ENCODE results near the gene ARMC2. TPM values are rescaled to one million over a fixed set of nuclear protein-coding genes. Genes with fewer than 3 reads are reported as not detected.

The ARMC2 gene
- total RNA-seq, 1 donor from 2014 or later: 10.1 TPM

DNA sequence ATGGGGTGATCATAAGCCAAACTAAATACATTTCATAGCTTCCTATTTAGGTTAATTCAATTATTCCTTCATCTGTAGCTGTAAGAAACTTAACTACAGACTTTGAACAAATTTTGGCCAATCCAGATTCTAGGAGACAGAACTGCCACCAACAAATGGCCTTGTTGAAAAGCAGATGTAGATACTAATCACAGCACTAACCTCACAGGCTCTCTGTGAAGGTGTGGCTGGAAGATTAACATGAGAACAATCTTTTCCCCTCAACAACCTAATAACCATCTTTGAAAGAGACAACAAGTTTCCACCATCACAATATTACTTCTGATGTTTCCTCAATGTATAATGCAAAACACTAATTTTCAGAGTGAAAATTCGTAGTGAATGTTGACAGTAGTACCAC is 158.6 kb downstream of the ARMC2 start:
- no peak for DNase-seq (ENCODE audit: low read depth, low spot score)
- TF ChIP-seq, protein P1, sequence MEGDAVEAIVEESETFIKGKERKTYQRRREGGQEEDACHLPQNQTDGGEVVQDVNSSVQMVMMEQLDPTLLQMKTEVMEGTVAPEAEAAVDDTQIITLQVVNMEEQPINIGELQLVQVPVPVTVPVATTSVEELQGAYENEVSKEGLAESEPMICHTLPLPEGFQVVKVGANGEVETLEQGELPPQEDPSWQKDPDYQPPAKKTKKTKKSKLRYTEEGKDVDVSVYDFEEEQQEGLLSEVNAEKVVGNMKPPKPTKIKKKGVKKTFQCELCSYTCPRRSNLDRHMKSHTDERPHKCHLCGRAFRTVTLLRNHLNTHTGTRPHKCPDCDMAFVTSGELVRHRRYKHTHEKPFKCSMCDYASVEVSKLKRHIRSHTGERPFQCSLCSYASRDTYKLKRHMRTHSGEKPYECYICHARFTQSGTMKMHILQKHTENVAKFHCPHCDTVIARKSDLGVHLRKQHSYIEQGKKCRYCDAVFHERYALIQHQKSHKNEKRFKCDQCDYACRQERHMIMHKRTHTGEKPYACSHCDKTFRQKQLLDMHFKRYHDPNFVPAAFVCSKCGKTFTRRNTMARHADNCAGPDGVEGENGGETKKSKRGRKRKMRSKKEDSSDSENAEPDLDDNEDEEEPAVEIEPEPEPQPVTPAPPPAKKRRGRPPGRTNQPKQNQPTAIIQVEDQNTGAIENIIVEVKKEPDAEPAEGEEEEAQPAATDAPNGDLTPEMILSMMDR (conservative IDR thresholded peaks at IDR 0.05): no peak
- H3K9me3 Mint-ChIP-seq: no peaks in the 10 kb centered on the region
- no peaks in the 10 kb centered on the region for H3K36me3 Mint-ChIP-seq (ENCODE audit: low read depth)
- H3K4me3 Mint-ChIP-seq: peak overlapping the region; percentile 63
- peaks cover 18% of the 10 kb centered on the region for H3K4me1 Mint-ChIP-seq
- no peak overlapping the region for H3K27ac Mint-ChIP-seq (ENCODE audit: unreplicated experiment)
- peaks cover 21% of the 10 kb centered on the region for H3K27me3 Mint-ChIP-seq (ENCODE audit: low read depth)

DNA sequence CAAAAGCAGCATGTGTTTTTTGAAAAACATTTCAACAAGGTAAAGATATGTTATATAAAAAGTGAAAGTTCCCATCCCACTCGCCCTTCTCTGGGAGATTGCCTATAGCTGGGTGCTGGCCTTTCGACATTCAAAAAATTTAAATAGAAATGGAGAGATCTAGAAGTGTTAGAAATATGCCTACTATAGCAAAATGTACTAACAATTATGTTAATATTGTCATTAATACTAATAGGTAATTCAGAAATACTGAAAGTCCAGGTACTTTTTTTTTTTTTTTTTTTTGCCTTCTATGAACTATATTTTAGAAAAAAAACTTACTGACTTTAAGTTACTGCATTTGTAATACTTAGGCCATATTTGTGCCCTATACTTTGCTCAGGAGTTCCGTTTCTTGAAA is 159.3 kb downstream of the ARMC2 start:
- Mint-ChIP-seq H3K4me3 (peak overlapping the region; percentile 90), H3K27me3 (ENCODE audit: low read depth) (peaks cover 21% of the 10 kb centered on the region), H3K9me3 (no peaks in the 10 kb centered on the region), H3K27ac (ENCODE audit: unreplicated experiment) (no peak overlapping the region), H3K36me3 (ENCODE audit: low read depth) (no peaks in the 10 kb centered on the region), H3K4me1 (peaks cover 18% of the 10 kb centered on the region)
- DNase-seq (ENCODE audit: low read depth, low spot score): no peak
- TF ChIP-seq, protein P1 (conservative IDR thresholded peaks at IDR 0.05): no peak

DNA sequence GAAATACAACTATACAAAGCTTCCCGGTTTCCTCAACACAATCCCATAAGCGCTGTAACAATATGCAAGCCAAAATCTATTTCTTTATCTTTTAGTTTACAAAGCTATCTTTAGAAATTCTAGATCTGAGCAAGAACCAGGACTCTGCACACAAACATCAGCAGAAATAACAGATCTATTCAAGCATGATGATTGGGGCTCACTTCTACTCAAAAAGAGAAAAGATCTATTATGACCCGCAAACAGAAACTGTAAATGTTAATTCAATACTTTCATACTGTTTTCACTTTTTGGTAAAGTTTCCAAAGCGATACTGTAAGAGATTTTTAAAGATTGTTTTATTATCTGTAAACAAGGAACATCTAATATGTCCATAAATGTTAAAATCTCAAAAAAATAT is 159.8 kb downstream of the ARMC2 start:
- H3K27ac Mint-ChIP-seq (ENCODE audit: unreplicated experiment): no peak overlapping the region
- H3K9me3 Mint-ChIP-seq: no peaks in the 10 kb centered on the region
- peak overlapping the region; percentile 90 for H3K4me3 Mint-ChIP-seq
- no peaks in the 10 kb centered on the region for H3K36me3 Mint-ChIP-seq (ENCODE audit: low read depth)
- DNase-seq (ENCODE audit: low read depth, low spot score): no peak
- H3K27me3 Mint-ChIP-seq (ENCODE audit: low read depth): peaks cover 21% of the 10 kb centered on the region
- peaks cover 18% of the 10 kb centered on the region for H3K4me1 Mint-ChIP-seq
- TF ChIP-seq, protein P1 (conservative IDR thresholded peaks at IDR 0.05): no peak

DNA sequence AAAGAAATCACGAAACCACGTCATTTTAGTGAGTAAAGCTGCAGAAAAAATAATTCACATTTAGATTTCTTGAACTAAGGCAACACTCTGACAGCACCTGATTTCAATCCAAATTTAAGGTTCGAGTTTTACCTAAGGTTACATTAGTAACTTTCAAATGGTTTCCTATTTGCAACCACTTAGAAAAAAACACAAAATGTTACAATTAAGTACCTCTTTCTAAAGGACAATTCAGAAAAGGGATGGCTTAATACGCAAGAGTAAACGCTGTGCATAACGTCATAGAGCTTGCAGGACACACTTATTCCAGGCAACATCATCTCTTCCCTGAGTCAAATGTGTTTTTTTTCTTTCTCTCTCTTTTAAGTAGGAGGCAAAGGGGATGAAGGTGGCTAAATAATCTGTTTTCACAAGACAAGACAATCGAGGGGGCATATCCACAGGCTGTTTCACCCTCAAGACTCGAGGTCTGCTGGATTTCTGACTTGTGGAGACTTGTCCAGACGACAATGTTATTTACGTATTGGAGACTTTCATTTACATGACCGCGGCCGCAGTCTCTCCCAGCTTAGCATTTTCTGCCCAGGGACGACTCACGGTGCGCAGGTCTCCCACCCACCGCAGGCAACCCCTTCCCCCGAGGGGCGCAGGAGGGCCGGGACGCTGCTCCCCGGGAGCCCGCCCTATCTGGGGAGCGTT is 160.5 kb downstream of the ARMC2 start:
- H3K36me3 Mint-ChIP-seq (ENCODE audit: low read depth): no peaks in the 10 kb centered on the region
- peak overlapping the region; percentile 69 for H3K27ac Mint-ChIP-seq (ENCODE audit: unreplicated experiment)
- H3K4me1 Mint-ChIP-seq: peaks cover 18% of the 10 kb centered on the region
- TF ChIP-seq, protein P1 (conservative IDR thresholded peaks at IDR 0.05): no peak
- peaks cover 21% of the 10 kb centered on the region for H3K27me3 Mint-ChIP-seq (ENCODE audit: low read depth)
- H3K9me3 Mint-ChIP-seq: no peaks in the 10 kb centered on the region
- H3K4me3 Mint-ChIP-seq: peak overlapping the region; percentile 90
- peak; percentile 41 for DNase-seq (ENCODE audit: low read depth, low spot score)

DNA sequence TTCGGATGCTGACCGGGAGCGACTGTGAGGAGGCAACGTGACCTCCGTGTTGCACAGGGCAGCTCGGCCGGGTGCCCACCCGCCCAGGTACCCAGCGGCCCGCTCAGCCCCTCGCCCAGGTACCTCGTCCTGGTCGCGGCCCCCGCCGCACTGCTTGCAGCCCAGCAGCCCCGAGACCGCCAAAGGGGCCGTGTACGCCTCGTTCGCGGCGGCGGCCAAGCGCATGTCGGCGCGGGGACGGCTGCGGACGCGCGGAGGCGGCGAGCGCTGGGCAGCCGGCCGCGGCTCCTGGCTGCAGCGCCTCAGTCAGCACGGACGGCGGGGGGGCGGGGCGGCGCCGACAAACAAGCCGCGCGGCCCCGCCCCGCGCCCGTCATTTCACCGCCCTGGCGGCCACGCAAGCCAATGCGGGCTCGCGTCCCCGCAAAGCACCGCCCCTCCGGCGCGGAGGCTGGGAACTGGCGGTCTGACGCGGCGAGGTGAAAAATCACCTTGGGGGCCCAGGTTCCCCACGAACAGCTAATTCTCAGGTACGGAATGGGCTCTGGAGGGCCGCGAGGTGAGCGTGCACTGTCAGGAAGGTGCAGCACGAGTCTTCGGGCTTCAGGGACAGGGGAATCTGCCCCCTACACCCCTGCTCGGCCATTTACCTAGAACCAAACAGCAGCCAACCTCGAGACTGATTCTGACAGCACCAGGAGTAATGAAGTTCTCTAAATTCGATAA is 161.2 kb downstream of the ARMC2 start:
- Mint-ChIP-seq H3K27me3 (ENCODE audit: low read depth) (peaks cover 21% of the 10 kb centered on the region), H3K36me3 (ENCODE audit: low read depth) (no peaks in the 10 kb centered on the region), H3K27ac (ENCODE audit: unreplicated experiment) (peak overlapping the region; percentile 19), H3K9me3 (no peaks in the 10 kb centered on the region), H3K4me1 (peaks cover 18% of the 10 kb centered on the region), H3K4me3 (peak overlapping the region; percentile 94)
- peak; percentile 78 for DNase-seq (ENCODE audit: low read depth, low spot score)
- TF ChIP-seq, protein P1 (conservative IDR thresholded peaks at IDR 0.05): peak; percentile 46

Data from neural crest cell (in vitro differentiated cells).